ENCODE measurements around the gene ACER3.
"Not testable (repeated sequence)": the region's sequence is repeated elsewhere in the genome, so short reads cannot be mapped to it uniquely, and the experiment has no call there.

Gene ACER3

DNA sequence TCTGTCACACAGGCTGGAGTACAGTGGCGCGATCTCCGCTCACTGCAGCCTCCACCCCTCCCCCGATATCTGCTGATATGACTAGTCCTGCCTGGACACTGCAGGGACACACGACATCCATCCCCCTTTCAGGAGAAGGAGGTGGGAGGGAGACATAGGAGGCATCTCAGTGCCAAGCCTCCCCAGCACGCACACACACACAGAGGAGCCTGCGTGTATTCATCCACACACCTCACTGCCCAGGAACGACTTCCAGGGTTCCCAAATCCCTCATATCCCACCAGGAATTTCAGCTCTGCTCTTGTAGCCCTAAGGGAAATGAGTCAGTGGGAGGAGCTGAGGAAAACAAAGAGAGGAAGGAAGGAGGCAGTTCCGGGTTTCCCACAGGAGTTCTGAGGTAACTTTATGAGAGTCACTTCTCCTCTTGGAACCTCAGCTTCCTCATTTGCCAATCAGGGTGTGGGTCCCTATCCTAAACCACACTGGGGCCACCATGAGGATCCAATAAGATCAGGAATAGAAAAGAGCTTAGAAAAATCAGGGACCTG lies 37.2 kb upstream of the ACER3 start:
- TF ChIP-seq, protein P1, sequence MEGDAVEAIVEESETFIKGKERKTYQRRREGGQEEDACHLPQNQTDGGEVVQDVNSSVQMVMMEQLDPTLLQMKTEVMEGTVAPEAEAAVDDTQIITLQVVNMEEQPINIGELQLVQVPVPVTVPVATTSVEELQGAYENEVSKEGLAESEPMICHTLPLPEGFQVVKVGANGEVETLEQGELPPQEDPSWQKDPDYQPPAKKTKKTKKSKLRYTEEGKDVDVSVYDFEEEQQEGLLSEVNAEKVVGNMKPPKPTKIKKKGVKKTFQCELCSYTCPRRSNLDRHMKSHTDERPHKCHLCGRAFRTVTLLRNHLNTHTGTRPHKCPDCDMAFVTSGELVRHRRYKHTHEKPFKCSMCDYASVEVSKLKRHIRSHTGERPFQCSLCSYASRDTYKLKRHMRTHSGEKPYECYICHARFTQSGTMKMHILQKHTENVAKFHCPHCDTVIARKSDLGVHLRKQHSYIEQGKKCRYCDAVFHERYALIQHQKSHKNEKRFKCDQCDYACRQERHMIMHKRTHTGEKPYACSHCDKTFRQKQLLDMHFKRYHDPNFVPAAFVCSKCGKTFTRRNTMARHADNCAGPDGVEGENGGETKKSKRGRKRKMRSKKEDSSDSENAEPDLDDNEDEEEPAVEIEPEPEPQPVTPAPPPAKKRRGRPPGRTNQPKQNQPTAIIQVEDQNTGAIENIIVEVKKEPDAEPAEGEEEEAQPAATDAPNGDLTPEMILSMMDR (IDR thresholded peaks at IDR 0.05; ENCODE audit: low read depth, low read length) = no peak
- peak overlapping the region in 1 of 2 donors; percentile 27 for H3K4me3 ChIP-seq (replicated peaks in 1 of 2; ENCODE audit: low read depth in 2 of 2, low read length in 2 of 2)
- DNase-seq (ENCODE audit: low read depth in 2 of 2) = peak; percentile 83 to 89

DNA sequence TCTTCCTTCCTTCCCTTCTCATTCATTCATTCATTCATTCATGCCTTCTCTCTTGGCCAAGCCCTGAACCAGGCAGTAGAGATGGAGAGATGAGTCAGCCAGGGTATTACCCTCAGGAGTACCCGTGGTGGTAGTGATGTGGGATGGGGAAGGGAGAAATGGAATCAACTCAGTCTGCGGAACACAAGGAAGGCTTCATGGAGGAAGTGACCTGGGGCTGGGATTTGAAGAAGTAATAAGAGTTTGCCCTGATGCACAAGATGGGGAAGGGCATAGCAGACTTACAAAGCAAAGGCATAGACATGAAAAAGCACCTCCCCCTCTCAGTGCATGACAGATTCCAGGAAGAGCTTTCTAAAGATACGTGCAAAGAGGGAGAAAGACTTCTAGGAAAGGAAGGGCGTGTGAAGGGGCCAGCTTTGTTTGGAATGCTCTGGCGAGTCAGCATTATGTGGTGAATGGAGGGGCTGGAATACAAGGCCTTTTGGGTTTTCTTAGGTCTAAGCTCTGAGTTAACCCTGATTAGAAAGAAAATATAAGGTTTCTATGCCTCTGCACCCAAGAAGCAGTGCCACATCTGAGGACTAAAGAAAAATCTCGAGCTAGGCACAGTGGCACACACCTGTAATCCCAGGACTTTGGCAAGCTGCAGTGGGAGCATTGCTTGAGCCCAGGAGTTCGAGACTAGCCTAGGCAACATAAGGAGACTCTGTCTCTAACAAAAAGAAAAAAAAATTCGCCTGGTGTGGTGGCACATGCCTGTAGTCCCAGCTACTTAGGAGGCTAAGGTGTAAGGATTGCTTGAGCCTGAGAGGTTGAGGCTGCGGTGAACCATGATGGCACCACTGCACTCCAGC lies 36.4 kb upstream of the ACER3 start:
- TF ChIP-seq, protein P1 (IDR thresholded peaks at IDR 0.05; ENCODE audit: low read depth, low read length) = no peak

DNA sequence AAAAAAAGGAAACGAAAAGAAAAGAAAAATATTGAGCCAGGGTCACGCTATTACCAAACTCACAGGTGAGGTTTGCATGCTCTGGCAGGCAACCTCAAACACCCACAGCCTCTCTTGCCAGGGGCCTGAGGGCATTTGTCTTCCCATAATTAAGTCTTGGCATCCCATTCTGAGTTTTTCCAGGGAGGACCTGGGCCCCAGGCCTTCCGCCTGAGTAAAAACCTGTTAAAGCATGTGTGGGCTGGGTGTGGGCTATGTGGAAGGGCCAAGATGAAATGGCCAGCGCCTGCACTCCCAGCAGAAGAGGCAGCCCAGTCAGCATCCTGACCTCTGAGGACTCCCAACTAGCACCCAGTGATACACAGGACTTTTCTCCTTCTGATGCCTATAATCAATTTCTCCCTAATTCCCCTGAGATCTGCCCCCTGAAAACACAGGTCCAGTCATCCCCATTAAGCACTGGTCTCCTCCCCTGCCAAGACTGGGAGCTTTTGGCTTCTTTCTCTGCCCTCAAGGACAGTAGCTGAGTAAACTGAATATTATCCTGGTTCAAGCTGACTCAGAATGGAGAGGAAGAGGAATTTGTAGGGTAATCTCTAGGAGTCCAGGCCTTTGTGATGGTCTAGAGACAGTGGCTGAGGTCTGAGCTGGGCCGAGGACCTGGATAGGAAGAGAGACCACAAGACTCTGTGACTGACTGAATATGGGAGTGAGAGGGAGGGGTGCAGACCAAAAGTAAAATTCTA lies 35.6 kb upstream of the ACER3 start:
- peak in 1 of 2 donors; percentile 48 for DNase-seq (ENCODE audit: low read depth in 2 of 2)
- no peak overlapping the region for H3K4me3 ChIP-seq (replicated peaks in 1 of 2; ENCODE audit: low read depth in 2 of 2, low read length in 2 of 2)
- TF ChIP-seq, protein P1 (IDR thresholded peaks at IDR 0.05; ENCODE audit: low read depth, low read length) = no peak

More for the DNA sequence above, 36.4 kb upstream of the ACER3 start:
- H3K4me3 ChIP-seq (replicated peaks in 1 of 2; ENCODE audit: low read depth in 2 of 2, low read length in 2 of 2) = no peak overlapping the region
- peak; percentile 60 to 67 for DNase-seq (ENCODE audit: low read depth in 2 of 2)

DNA sequence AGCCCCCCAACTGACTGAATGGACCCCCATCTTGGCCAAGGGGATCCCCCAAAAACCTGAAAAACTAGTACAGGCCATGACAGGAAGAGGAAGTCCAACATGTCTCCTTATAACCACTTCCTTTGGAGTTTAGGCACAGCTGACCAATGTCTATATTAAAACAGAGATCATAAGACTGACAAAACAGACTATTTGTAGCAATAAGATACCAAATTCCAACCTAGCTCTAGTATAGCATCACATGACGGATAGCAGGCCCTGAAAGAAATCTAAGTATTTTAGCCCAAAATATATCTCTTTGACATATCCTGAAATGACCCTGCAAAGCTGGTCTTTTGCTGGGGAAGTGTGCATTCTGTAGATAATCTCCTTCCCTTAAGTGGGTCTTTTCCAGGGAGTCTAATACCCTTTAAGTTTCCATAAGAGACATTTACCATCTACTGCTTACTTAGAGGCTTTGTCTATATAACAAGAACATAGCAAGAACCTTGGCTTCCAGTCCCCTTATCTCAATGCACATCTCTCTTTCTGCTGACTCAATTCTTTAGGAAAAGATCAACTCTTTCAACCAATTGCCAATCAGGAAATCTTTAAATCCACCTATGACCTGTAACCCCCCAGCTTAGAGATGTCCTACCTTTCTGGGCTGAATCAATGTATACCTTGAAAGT lies 34.9 kb upstream of the ACER3 start:
- H3K4me3 ChIP-seq (replicated peaks in 1 of 2; ENCODE audit: low read depth in 2 of 2, low read length in 2 of 2) = no peak overlapping the region
- no peak for DNase-seq (ENCODE audit: low read depth in 2 of 2)
- TF ChIP-seq, protein P1 (IDR thresholded peaks at IDR 0.05; ENCODE audit: low read depth, low read length) = no peak

DNA sequence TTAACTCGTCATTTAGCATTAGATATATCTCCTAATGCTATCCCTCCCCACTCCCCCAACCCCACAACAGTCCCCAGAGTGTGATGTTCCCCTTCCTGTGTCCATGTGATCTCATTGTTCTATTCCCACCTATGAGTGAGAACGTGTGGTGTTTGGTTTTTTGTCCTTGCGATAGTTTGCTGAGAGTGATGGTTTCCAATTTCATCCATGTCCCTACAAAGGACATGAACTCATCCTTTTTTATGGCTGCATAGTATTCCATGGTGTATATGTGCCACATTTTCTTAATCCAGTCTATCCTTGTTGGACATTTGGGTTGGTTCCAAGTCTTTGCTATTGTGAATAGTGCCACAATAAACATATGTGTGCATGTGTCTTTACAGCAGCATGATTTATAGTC lies 34.2 kb upstream of the ACER3 start:
- H3K4me3 ChIP-seq (replicated peaks in 1 of 2; ENCODE audit: low read depth in 2 of 2, low read length in 2 of 2); DNase-seq (ENCODE audit: low read depth in 2 of 2): not testable (repeated sequence)

DNA sequence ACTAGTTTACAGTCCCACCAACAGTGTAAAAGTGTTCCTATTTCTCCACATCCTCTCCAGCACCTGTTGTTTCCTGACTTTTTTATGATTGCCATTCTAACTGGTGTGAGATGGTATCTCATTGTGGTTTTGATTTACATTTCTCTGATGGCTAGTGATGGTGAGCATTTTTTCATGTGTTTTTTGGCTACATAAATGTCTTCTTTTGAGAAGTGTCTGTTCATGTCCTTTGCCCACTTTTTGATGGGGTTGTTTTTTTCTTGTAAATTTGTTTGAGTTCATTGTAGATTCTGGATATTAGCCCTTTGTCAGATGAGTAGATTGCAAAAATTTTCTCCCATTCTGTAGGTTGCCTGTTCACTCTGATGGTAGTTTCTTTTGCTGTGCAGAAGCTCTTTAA lies 33.7 kb upstream of the ACER3 start:
- DNase-seq (ENCODE audit: low read depth in 2 of 2); H3K4me3 ChIP-seq (replicated peaks in 1 of 2; ENCODE audit: low read depth in 2 of 2, low read length in 2 of 2): not testable (repeated sequence)

DNA sequence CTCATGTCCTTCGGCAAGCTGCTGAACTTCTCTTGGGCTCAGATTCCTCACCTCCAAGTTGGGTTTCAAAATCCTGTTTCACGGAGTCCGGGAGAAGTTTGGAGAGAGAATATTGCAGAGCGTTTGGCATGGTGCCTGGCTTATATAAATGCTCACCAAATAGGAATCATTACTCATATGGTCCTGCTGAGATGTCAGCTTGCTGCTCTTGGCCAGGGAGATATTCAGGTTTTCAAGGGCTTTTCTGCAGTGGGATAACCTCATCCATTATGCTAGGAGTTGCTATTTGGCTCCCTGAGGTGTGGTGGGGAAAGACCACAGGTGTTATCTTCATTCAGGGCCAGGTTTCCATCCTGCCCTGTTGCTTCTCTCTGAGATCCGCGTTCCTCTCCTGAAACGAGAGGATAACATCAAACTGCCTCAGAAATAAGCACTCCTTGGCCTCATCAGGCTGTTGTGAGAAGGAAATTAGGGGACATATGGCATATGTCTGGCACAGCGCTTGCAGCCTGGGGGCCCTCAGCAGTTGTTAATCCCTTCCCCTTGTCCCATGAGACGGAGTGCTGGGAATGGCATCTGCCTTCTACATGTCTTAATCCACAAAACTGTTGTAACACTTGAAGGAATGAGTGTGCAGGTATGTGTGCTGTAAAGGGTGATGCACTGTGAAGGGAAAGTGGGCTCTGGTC lies 29.9 kb upstream of the ACER3 start:
- no peak overlapping the region for H3K4me3 ChIP-seq (replicated peaks in 1 of 2; ENCODE audit: low read depth in 2 of 2, low read length in 2 of 2)
- TF ChIP-seq, protein P1 (IDR thresholded peaks at IDR 0.05; ENCODE audit: low read depth, low read length) = no peak
- peak; percentile 67 to 77 for DNase-seq (ENCODE audit: low read depth in 2 of 2)
